HG03060 (cell line): ENCODE measurements around the gene FLRT2.

Source experiments
- ATAC-seq: cut with Tn5 transposase; IDR thresholded peaks from one replicate; pipeline ENCODE4 v1.9.1; 2021; ENCODE audit warnings: low read depth, moderate number of reproducible peaks; ENCODE audit not compliant: unreplicated experiment

The FLRT2 gene

DNA sequence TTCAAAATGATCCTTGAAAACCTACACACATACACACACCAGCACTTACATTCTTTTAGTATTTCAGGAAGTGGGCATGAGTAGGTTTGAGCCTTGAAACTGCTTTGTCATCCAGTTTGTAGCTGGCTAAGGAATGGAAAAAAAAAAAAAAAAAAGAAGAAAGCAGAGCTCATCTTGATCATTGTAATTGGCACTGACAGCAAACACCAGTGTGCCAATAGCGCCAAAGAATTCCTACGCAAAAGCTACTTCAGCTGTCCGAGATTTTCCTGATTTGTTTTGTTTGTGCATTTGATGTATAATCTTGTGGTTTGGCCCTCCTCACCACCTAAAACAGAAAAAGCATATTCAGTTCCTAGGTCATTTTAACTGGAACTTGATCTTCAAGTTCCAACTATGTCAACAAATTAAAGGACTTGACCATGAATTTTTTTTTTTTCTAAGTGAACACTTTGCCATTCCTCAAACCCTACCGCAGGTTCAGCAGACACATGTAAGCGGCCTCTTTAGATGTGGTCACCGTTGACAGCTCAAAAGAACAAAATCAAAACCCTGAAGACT, 57.3 kb downstream of the FLRT2 start:
- ATAC-seq, result no peak

DNA sequence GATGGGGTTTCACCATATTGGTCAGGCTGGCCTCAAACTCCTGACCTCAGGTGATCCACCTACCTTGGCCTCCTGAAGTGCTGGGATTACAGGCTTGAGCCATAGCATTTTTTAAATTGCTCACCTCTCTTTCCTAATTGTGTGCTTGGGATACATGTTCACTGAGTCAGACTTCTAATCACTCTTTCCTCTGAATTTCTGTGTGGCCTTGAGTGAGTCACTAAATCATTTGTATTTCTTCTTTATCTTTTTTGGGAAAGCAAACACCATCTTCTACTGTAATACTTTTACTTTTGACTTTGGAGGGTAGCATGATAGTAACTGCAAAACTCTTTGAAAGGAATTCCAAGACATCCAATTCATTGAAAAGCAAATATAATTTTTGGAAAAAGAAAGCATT, 60.8 kb downstream of the FLRT2 start:
- ATAC-seq, result no peak

DNA sequence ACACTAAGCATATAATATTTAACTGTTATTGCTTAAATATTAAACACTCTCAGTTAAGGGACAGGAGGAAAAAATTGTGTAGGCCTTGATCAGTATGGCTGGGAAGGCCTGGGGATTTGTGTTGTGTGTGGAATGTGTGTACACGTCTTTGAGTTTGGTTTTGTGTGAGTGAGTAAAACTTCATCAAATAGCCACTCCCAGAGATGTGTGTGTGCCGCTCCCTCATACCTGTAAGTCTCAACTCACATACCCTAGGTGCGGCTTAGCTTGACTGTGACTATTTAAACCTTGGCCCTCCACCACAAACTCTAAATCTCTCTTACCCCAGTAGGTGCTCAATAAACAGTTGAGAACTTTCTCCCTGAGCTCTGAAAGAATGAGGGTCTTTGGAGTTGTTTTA, 64.3 kb downstream of the FLRT2 start:
- no peak for ATAC-seq

DNA sequence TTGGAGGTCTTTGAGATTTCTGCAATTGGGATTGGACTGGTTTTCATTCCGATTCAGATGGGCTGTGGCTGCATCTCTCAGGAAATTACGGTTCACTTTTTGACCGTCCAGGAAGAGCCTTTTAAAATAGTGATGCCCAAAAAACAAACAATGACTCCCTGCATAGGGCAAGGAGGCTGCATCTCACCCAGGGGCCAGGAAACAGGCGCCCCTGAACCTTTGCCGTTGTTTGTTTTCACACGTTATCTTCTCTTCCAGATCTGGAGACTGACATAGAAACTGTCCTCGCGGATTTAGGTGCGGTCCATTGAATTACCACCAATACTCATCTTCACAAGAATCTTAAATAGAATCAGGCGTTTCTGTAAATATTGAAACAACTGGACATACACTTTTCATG, 66.0 kb downstream of the FLRT2 start:
- ATAC-seq, result no peak

DNA sequence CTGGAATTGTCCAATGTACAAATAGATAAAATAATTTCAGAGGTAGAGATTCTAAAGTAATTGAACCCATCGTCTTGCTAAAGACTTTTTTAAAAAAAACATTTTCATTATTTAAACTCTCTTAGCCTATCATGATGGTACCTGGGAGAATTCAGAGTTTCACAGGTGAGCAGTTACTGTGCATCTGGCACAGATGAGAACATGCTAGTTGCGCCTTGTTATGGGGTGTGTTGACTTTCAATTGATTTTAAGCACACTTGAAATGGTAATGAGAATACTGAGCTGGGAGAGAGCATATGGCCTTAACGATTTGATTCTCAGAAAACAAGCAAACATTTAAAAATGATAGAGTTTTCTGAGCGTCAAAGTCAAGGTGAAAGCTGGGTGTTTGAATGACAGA, 66.6 kb downstream of the FLRT2 start:
- no peak for ATAC-seq

DNA sequence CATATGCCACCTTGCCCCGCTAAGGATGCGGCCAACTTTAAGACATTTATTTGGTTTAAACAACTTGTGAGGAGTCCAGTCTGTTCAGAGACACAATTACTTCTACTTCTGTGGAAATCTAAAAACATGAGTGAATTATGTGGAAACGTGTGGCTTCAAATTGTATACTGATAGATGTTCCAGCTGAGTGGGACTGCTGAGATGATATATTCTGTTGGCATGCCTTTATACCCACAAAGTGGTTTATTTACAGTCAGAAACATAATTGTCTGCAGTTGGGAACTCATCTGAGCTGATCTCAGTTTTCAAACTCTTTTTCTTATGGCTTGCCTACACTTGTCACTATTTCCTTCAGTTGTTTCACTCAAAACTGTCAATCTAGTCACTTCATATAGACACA, 67.8 kb downstream of the FLRT2 start:
- ATAC-seq, result no peak

DNA sequence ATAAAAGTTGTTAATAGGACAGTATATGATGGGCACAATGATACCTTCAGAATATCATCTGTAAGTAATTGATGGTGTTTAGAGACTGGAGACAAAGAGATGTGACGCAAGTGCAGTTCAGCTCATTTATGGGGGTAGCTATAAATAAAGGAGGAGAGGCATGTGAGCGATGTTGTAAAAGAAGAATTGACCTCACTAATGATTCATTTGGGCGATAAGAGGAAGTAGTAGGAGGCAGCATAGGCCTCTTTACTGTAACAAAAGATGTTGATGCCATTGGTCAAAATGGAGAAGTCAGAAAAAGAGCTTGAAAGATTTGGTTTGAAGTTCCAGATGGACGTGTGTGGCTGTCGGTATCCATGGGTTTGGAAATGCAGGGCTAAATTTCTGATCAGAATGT, 70.0 kb downstream of the FLRT2 start:
- ATAC-seq, result no peak

DNA sequence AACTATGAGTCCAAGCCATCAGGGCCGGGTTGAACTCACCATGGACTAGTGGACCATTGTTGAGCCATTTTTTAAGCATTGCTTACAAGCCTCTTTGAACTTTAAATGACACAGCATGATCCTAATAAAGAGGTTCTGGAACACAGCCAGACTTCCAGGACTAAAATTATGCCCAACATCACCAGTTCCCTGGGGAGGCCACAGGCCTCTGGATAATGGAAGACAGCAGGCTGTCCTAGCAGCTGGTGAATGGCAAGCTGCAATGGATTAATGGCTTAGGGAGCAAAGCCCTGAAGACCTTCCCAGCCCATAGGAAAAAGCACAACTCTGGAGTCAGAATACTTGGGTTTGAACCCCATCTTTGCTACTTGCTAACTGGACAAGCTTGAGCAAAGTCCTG, 71.3 kb downstream of the FLRT2 start:
- no peak for ATAC-seq

DNA sequence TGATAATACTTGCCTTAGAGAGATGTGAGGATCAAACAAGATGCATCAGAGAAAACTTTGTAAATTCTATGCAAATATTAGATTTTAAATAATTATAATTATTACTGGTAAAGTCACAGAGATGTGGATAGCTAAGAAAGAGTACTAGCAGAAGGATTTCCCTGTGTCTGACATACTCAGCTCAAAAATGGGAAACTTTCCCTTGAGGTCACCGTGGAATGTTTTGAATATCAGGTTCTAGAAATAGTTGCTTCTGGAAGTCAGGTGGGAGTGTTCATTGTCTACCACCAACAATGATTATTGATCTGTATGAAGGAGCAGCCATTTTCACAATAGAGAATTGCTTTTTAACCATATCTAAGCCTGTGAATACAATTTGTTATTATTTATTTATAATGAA, 71.7 kb downstream of the FLRT2 start:
- ATAC-seq, result no peak

DNA sequence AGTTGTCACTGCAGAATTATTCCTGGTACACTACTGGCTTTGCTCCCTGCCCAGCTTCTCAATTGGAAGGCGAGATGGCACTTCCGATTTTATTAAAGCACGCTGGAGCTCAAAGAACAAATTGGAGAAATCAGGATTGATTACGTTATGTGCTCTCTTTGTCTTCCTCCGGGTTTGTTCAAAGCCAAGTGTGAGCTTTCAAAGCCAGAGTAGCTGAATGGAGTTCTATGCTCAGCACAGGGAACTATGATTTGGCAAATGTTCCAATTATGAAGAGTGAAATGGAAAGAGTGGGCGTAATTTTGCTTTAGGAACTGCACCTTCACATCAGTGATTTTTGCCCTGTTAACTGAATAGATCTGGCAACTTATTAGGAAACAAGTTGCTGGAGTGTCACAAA, 72.4 kb downstream of the FLRT2 start:
- no peak for ATAC-seq

DNA sequence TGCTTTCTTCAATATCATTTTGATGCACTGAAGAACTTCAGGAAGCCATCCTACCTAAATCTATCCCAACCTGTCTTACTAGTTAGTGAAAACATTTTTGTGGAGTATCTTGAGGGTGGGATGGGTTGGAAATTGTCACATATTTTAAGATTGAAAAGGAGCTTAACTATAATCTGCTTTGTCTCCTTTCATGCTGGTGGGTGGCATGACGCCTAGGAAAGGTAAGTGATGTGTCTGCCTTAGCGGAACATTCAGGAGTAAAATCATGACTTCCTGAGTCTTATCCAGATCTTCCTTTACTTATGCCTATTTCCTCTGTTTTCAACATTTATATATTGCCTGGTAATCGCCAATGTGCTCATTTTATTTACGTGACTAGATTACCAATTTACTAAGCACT, 74.1 kb downstream of the FLRT2 start:
- no peak for ATAC-seq

DNA sequence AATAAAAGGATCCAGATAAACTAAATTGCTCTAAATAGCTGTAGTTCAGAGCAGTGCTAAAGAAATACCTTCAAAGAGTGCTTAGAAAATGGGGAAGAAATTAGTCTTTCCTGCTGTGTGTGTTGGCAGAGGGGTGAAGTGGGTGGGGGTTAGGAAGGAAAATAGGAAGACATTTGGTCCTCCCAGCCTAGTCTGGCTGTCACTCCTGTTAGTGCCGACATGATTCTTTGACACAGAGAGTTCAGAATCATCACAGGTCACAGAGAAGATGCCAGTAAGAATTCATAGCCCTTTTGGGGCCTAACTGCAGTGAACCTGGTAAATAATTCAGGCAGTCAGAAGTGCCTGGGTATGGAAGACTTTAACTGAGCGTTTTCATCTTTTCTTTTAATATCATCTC, 74.8 kb downstream of the FLRT2 start:
- no peak for ATAC-seq

DNA sequence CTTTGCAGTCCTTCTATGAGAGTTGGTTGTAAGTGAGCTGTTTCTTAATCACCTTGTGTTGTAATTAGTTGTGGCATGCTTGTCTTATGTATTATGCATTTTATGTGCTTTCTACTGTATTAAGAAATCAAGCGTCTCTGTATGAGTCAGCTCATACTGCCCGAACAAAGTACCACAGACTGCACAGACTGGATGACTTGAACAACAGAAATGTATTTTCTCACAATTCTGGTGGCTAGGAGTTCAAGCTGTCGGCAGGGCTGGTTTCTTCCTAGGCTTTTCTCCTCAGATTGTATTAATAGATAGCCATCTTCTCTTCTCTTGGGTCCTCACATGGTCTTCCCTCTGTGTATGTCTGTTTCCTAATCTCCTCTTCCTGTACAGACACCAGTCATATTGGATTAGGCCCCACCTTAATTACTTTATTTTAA, 77.7 kb downstream of the FLRT2 start:
- no peak for ATAC-seq

DNA sequence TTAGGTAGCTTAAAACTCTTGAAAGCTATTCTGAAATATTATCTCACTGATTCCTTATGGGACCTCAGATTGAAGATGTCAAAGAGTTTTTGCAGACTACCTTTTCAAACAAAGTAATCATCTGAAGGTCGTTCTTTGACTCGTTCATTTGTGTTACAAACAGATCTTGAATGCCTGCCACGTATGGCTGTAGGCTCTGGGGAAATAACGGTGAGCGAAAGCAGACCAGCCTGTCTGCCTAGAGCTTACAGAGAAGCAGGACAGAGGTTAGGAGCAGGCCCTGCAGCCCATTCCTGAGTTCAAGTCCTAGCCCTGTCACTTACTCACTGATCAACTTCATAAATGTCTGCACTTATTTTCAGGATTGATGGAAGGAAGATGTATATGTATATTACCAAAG, 83.6 kb downstream of the FLRT2 start:
- no peak for ATAC-seq

DNA sequence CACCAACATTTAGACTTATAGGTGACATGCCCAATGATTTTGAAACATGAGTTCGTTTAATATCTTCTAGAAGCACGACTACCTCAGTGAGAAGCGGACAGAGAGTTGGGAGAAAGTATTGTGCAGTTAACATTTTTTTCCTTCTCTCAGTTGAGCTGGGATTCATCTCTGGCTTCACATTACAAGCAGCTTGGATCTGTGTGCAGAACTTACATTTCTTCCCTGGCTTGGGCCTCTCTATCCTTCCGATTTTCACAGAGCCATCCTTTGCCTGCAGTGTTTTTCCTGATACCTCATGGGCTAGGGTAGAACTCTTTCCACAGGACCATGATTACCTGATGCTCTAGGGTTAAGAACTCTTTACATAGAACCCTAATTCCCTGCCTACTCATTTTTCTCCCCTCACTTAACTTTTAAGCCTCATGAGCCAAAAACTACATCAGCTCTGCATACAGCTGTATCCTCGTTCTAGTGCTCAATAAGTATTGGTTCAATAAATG, 86.5 kb downstream of the FLRT2 start:
- no peak for ATAC-seq

DNA sequence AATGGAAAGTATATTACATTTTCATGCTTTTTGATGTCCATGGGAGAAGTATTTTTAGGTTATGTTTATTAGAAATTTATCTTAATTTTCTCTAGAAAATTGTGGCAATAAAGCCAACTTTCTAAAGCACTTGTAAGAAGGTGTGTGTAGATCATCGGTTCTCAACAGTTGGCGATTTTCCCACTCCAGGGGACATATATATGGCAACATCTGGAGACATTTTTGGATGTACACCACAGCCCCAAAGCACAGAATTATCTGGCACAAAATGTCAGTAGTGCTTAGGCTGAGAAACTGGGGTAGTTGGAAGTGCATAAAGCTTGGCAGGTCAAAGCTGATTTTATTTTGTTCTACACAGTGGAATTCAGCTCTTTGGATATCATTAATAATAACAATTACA, 86.9 kb downstream of the FLRT2 start:
- ATAC-seq, result no peak

DNA sequence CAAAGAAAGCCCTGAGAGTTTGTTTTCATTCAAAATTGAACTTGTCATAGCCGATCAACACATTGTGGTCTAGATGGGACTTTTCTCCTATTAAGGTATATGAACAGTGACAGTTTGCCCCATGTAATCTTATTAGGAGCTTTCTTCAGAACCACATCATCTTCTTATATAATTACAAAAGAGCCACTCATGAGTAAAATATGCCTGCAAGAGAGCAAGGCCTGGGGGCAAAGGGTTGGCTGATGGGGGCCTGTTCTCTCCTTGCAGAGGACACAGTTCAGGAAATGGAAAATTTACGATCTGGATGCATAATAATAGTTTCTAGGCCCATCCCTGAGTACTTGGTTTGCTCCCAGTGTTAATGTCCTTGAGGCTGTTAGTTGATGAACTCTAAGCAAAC, 87.8 kb downstream of the FLRT2 start:
- no peak for ATAC-seq

DNA sequence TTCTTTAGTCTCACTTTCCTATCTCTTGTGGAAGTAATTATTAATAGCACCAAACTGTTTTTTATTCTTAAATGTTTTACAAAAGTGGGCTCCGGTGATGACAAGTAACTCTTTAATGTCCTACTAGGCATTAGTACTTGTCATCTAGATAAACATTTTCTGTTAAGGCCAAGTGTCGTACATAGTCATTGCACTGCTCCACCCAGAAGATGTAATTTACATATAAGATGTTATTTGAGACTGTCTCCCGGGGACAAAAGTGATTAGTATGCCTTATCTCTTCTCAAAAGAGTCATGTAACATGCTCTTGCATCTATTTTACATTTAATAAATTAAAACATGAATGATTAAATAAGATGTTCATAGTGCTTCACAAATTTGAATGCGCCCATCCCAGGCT, 88.4 kb downstream of the FLRT2 start:
- ATAC-seq, result no peak

DNA sequence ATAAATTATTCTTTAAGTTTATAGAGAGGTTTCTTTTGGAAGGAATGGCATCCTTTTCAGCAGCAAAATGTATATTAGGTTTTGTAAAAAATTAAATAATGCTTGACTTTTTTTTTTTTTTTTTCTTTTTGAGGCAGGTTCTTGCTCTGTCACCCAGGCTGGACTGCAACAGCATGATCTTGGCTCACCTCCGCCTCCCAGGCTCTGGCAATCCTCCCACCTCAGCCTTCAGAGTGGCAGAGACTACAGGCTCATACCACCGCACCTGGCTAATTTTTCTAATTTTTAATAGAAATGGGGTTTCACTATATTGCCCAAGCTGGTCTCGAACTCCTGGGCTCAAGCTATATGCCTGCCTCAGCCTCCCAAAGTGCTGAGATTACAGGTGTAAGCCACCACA, 89.0 kb downstream of the FLRT2 start:
- no peak for ATAC-seq

DNA sequence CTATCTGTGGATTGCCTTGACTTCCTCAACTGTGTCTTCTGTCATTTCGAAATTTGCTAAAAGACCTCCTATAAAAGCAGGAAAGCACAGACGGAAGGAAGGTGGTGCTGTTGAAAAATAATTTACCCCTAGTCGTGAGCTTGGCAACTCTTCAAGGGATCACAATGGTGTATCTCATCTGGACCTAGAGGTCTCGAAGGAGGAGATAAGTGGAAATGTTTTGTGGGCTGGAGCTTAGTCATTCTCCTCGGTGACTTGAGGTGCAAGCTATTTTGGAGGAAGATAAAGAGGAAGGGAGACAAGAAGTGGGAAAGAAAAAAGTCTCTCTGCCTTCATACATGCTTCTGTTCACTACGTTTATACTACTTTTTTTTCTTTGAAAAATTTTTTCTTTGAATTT, 89.9 kb downstream of the FLRT2 start:
- no peak for ATAC-seq

DNA sequence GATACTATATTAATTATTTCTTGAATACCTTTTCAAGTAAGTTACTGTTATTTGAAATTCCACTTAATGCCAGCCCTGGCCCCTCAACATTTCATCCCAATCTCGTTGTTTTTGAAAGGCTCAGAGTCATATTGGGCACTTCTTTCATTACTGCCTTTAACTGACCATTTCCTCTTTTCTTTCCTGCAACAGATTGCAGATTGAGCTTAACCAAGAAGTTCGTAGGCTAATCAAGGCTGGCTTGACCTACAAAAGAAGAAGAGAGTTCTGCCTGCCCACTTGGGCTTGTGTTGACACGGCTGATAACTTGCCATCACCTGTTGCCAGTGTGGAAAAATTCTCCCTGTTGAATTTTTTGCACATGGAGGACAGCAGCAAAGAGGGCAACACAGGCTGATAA, 91.0 kb downstream of the FLRT2 start:
- ATAC-seq, result no peak

DNA sequence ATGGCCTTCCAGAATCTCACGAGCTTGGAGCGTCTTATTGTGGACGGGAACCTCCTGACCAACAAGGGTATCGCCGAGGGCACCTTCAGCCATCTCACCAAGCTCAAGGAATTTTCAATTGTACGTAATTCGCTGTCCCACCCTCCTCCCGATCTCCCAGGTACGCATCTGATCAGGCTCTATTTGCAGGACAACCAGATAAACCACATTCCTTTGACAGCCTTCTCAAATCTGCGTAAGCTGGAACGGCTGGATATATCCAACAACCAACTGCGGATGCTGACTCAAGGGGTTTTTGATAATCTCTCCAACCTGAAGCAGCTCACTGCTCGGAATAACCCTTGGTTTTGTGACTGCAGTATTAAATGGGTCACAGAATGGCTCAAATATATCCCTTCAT, 92.2 kb downstream of the FLRT2 start:
- ATAC-seq, result no peak

DNA sequence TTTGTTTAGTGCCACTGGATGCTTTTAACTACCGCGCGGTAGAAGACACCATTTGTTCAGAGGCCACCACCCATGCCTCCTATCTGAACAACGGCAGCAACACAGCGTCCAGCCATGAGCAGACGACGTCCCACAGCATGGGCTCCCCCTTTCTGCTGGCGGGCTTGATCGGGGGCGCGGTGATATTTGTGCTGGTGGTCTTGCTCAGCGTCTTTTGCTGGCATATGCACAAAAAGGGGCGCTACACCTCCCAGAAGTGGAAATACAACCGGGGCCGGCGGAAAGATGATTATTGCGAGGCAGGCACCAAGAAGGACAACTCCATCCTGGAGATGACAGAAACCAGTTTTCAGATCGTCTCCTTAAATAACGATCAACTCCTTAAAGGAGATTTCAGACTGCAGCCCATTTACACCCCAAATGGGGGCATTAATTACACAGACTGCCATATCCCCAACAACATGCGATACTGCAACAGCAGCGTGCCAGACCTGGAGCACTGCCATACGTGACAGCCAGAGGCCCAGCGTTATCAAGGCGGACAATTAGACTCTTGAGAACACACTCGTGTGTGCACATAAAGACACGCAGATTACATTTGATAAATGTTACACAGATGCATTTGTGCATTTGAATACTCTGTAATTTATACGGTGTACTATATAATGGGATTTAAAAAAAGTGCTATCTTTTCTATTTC, 93.2 kb downstream of the FLRT2 start:
- ATAC-seq, result no peak
